ENCODE measurements around the gene AGBL1. TPM values are rescaled to one million over a fixed set of nuclear protein-coding genes. Genes with fewer than 3 reads are reported as not detected.

AGBL1 gene
- total RNA-seq: not detected
- not detected for total RNA-seq (2013)

- no peak for ATAC-seq
- TF ChIP-seq, protein P1, sequence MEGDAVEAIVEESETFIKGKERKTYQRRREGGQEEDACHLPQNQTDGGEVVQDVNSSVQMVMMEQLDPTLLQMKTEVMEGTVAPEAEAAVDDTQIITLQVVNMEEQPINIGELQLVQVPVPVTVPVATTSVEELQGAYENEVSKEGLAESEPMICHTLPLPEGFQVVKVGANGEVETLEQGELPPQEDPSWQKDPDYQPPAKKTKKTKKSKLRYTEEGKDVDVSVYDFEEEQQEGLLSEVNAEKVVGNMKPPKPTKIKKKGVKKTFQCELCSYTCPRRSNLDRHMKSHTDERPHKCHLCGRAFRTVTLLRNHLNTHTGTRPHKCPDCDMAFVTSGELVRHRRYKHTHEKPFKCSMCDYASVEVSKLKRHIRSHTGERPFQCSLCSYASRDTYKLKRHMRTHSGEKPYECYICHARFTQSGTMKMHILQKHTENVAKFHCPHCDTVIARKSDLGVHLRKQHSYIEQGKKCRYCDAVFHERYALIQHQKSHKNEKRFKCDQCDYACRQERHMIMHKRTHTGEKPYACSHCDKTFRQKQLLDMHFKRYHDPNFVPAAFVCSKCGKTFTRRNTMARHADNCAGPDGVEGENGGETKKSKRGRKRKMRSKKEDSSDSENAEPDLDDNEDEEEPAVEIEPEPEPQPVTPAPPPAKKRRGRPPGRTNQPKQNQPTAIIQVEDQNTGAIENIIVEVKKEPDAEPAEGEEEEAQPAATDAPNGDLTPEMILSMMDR (IDR thresholded peaks at IDR 0.05): no peak
- Histone ChIP-seq H3K4me1 (ENCODE audit: control insufficient read depth, insufficient read depth, low read length) (no peaks in the 10 kb centered on the region), H3K4me3 (ENCODE audit: low read length) (no peak within 1 kb of the TSS), H3K36me3 (ENCODE audit: control insufficient read depth, insufficient read depth, low read length) (no peaks in the 10 kb centered on the region), H3K27ac (ENCODE audit: low read length) (no peak within 1 kb of the TSS), H3K27me3 (ENCODE audit: control insufficient read depth, insufficient read depth, low read length) (no peaks in the 10 kb centered on the region), H3K9me3 (ENCODE audit: control insufficient read depth, insufficient read depth, low read length) (no peaks in the 10 kb centered on the region)
- DNase-seq: no peak
- Mint-ChIP-seq H3K36me3 (no peaks in the 10 kb centered on the region), H3K27ac (no peak within 1 kb of the TSS), H3K4me1 (no peaks in the 10 kb centered on the region), H3K9me3 (no peaks in the 10 kb centered on the region), H3K27me3 (ENCODE audit: low read depth in 2 of 2) (peaks cover 3 to 45% of the 10 kb centered on the region in 2 donors), H3K4me3 (no peak within 1 kb of the TSS)
- intact Hi-C loops (cut with micrococcal nuclease): no loop called here
- WGBS (ENCODE audit: insufficient coverage): 85% methylated on average over 27 of the region's 27 CpGs
Observed at GRCh38 chr15:86079508-86080266, at the start of gene AGBL1. Gene AGBL1, plus strand, starts transcription at chr15:86079871.

DNA sequence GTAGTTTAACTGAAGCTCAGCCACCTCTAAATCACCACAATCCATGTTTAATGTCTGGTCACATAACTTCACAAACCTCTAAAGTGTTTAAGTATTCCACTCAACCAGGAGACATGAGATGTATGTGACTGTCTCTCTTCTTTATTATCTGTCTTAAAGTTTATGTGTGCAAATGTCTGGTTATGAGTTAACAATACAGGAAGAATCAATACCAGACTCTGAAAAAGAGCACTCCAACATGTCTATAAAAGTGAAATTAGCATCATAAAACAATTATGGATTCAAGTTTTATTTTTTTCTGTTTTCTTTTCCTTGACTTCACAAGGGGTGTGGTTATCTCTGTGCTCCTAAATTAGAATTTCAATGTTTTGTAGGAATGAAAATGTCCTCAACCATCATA lies 44.8 kb upstream of the AGBL1 start:
- H3K27me3 ChIP-seq (ENCODE audit: control insufficient read depth, insufficient read depth, low read length): no peaks in the 10 kb centered on the region
- TF ChIP-seq, protein P1 (IDR thresholded peaks at IDR 0.05): no peak
- Mint-ChIP-seq H3K4me3 (no peak overlapping the region), H3K4me1 (no peaks in the 10 kb centered on the region), H3K27ac (no peak overlapping the region), H3K36me3 (no peaks in the 10 kb centered on the region), H3K27me3 (ENCODE audit: low read depth in 2 of 2) (peaks cover 9 to 20% of the 10 kb centered on the region in 2 donors), H3K9me3 (no peaks in the 10 kb centered on the region)
- DNase-seq: no peak
- no peak overlapping the region for H3K27ac ChIP-seq (ENCODE audit: low read length)
- no peak for ATAC-seq
- no peaks in the 10 kb centered on the region for H3K4me1 ChIP-seq (ENCODE audit: control insufficient read depth, insufficient read depth, low read length)
- H3K9me3 ChIP-seq (ENCODE audit: control insufficient read depth, insufficient read depth, low read length): no peaks in the 10 kb centered on the region
- intact Hi-C loops (cut with micrococcal nuclease): no loop called here
- no peak overlapping the region for H3K4me3 ChIP-seq (ENCODE audit: low read length)
- no peaks in the 10 kb centered on the region for H3K36me3 ChIP-seq (ENCODE audit: control insufficient read depth, insufficient read depth, low read length)

DNA sequence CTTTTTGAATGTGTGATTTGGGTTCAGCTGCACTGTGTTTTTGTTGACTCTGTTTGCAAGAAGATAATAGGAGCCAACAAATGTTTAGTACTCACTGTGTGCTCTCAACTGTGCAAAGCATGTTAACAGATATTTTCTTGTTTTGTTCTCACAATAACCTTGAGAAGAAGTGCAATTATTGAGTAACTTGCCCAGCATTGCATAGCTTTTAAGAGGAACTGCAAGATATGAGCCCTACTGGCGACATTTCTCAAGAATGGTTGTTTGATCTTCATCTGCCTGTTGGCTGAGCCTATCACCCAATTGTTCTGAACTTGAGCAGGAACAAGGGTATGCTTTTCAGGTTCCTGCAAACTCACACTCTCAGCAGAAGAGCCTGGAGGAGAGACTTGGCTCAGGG lies 43.4 kb upstream of the AGBL1 start:
- no peak for ATAC-seq
- Histone ChIP-seq H3K9me3 (ENCODE audit: control insufficient read depth, insufficient read depth, low read length) (no peaks in the 10 kb centered on the region), H3K4me1 (ENCODE audit: control insufficient read depth, insufficient read depth, low read length) (no peaks in the 10 kb centered on the region), H3K27me3 (ENCODE audit: control insufficient read depth, insufficient read depth, low read length) (no peaks in the 10 kb centered on the region), H3K27ac (ENCODE audit: low read length) (no peak overlapping the region), H3K4me3 (ENCODE audit: low read length) (no peak overlapping the region), H3K36me3 (ENCODE audit: control insufficient read depth, insufficient read depth, low read length) (no peaks in the 10 kb centered on the region)
- Mint-ChIP-seq H3K4me3 (no peak overlapping the region), H3K36me3 (no peaks in the 10 kb centered on the region), H3K4me1 (no peaks in the 10 kb centered on the region), H3K27me3 (ENCODE audit: low read depth in 2 of 2) (peaks cover 9 to 27% of the 10 kb centered on the region in 2 donors), H3K9me3 (no peaks in the 10 kb centered on the region), H3K27ac (no peak overlapping the region)
- intact Hi-C loops (cut with micrococcal nuclease): no loop called here
- no peak for DNase-seq
- WGBS (ENCODE audit: insufficient coverage): 88% methylated on average over 1 of the region's 1 CpG
- TF ChIP-seq, protein P1 (IDR thresholded peaks at IDR 0.05): no peak

GRCh38 chr15:86038491-86038890 lies 41.2 kb upstream of the AGBL1 start:
- Histone ChIP-seq H3K4me1 (ENCODE audit: control insufficient read depth, insufficient read depth, low read length) (no peaks in the 10 kb centered on the region), H3K4me3 (ENCODE audit: low read length) (no peak overlapping the region), H3K27ac (ENCODE audit: low read length) (no peak overlapping the region), H3K27me3 (ENCODE audit: control insufficient read depth, insufficient read depth, low read length) (peaks cover 3% of the 10 kb centered on the region), H3K36me3 (ENCODE audit: control insufficient read depth, insufficient read depth, low read length) (no peaks in the 10 kb centered on the region), H3K9me3 (ENCODE audit: control insufficient read depth, insufficient read depth, low read length) (no peaks in the 10 kb centered on the region)
- no peak for DNase-seq
- ATAC-seq: no peak
- H3K9me3 Mint-ChIP-seq: no peaks in the 10 kb centered on the region
- H3K27ac Mint-ChIP-seq: no peak overlapping the region
- intact Hi-C loops (cut with micrococcal nuclease): no loop called here
- H3K4me3 Mint-ChIP-seq: no peak overlapping the region
- H3K36me3 Mint-ChIP-seq: no peaks in the 10 kb centered on the region
- no peaks in the 10 kb centered on the region for H3K4me1 Mint-ChIP-seq
- H3K27me3 Mint-ChIP-seq (ENCODE audit: low read depth in 2 of 2): peaks cover 5 to 31% of the 10 kb centered on the region in 2 donors
- 100% methylated on average over 1 of the region's 1 CpG for WGBS (ENCODE audit: insufficient coverage)
- TF ChIP-seq, protein P1 (IDR thresholded peaks at IDR 0.05): no peak
